GM23248 (cell line): ENCODE results near the gene PTPRN2.

Source experiments
- EZH2 ChIP-seq: fragments of 200-600 bp; sonication (generic); IDR thresholded peaks from 2 replicates; pipeline ENCODE4 v1.6.1; 2018; ENCODE audit warnings: antibody characterized with exemption, mild to moderate bottlenecking; ENCODE audit not compliant: insufficient read depth, poor library complexity, severe bottlenecking
- EZH2phosphoT487 ChIP-seq: fragments of 200-600 bp; sonication (generic); IDR thresholded peaks from 2 replicates; pipeline ENCODE4 v1.6.1; 2018; ENCODE audit warnings: antibody characterized with exemption, moderate library complexity, mild to moderate bottlenecking, low read depth; ENCODE audit not compliant: insufficient read depth

GRCh38 chr7:158126661-158127060, 461.0 kb downstream of the PTPRN2 start:
- TF ChIP-seq EZH2 (no peak), EZH2phosphoT487 (no peak)
